Activated CD4-positive, alpha-beta memory T cell treated with anti-CD3 and anti-CD28 coated beads for 36 hours (primary cell): ENCODE measurements around the gene CA11. TPM values are rescaled to one million over a fixed set of nuclear protein-coding genes. Genes with fewer than 3 reads are reported as not detected.

Experiments
- CTCF ChIA-PET: fragments of 350-600 bp; sonication (Branson Sonifier 250); formaldehyde crosslinking; loops from one replicate; lab custom pipeline; 2021; ENCODE audit warnings: antibody characterized with exemption, inconsistent platforms; lab: Charles Lee
- POLR2A ChIA-PET: fragments of 350-600 bp; sonication (Branson Sonifier 250); formaldehyde crosslinking; loops from one replicate; lab custom pipeline; 2021; ENCODE audit warnings: antibody characterized with exemption; lab: Charles Lee
- DNase-seq: peaks from one replicate; pipeline ENCODE4 v3.0.0-alpha.2; 2020
- H3K27ac Mint-ChIP-seq: one replicate; pipeline ENCODE4 v1.8.0; 2021; ENCODE audit warnings: mixed read lengths
- H3K27me3 Mint-ChIP-seq: one replicate; pipeline ENCODE4 v1.8.0; 2021; ENCODE audit warnings: mixed read lengths
- H3K36me3 Mint-ChIP-seq: one replicate; pipeline ENCODE4 v1.8.0; 2021; ENCODE audit warnings: mixed read lengths
- H3K4me1 Mint-ChIP-seq: one replicate; pipeline ENCODE4 v1.8.0; 2021; ENCODE audit warnings: low read depth, mixed read lengths
- H3K4me3 Mint-ChIP-seq: one replicate; pipeline ENCODE4 v1.8.0; 2021; ENCODE audit warnings: mild to moderate bottlenecking, mixed read lengths
- H3K9me3 Mint-ChIP-seq: one replicate; pipeline ENCODE4 v1.8.0; 2021; ENCODE audit warnings: mixed read lengths
- intact Hi-C: fragments of 100-400 bp; cut with micrococcal nuclease; formaldehyde crosslinking; loops from one replicate; pipeline ENCODE4 v1.15.1; 2023
- total RNA-seq, 2 experiments: library from RNA; stranded (reverse); gene quantifications; one replicate each; pipeline ENCODE4 v1.2.3, GENCODE V29; 2021

Gene CA11
- total RNA-seq, 2 experiments from 2014 or later = 12.7 to 15.9 TPM

GRCh38 chr19:48637948-48638830 lies 7.8 kb downstream of the CA11 start:
- Mint-ChIP-seq H3K36me3 (peaks cover 4% of the 10 kb centered on the region), H3K4me1 (peaks cover 41% of the 10 kb centered on the region), H3K27me3 (no peaks in the 10 kb centered on the region), H3K4me3 (peak overlapping the region; percentile 87), H3K9me3 (no peaks in the 10 kb centered on the region), H3K27ac (peak overlapping the region; percentile 98)
- ChIA-PET POLR2A (interaction anchor here (1.2 kb wide), 1 partner anchor 7 kb away, joined by 3 read pairs; no protein-coding TSS in a partner anchor), CTCF (no interaction called here)
- DNase-seq = peak; percentile 87
- intact Hi-C loops = loop anchor here (1.0 to 2.0 kb wide), 2 partner anchors 8 to 1239 kb away; partner anchors contain the start of genes AKT1S1, CA11 and TBC1D17

- ChIA-PET POLR2A (interaction anchor here (1.2 kb wide), 1 partner anchor 8 kb away, joined by 3 read pairs; no protein-coding TSS in a partner anchor), CTCF (no interaction called here)
- intact Hi-C loops = loop anchor here (1.0 kb wide), 1 partner anchor 9 kb away; the partner anchor contains the start of gene CA11
- peak; percentile 99 for DNase-seq
- Mint-ChIP-seq H3K4me1 (peaks cover 47% of the 10 kb centered on the region), H3K27ac (peak overlapping the region; percentile 98), H3K4me3 (peak overlapping the region; percentile 87), H3K9me3 (no peaks in the 10 kb centered on the region), H3K27me3 (no peaks in the 10 kb centered on the region), H3K36me3 (peaks cover 4% of the 10 kb centered on the region)
Observed at GRCh38 chr19:48637449-48637947, 8.5 kb downstream of the CA11 start.

GRCh38 chr19:48636859-48637448 lies 9.0 kb downstream of the CA11 start, which contains the start of gene DBP:
Gene DBP, minus strand, starts transcription at chr19:48637379. Its CDS starts 385 bp downstream, at chr19:48636994.
- peaks cover 49% of the 10 kb centered on the region for H3K4me1 Mint-ChIP-seq
- peaks cover 4% of the 10 kb centered on the region for H3K36me3 Mint-ChIP-seq

GRCh38 chr19:48635966-48636858 lies 9.8 kb downstream of the CA11 start:
- Mint-ChIP-seq H3K4me1 (peaks cover 53% of the 10 kb centered on the region), H3K27ac (peak overlapping the region; percentile 80), H3K27me3 (no peaks in the 10 kb centered on the region), H3K36me3 (peaks cover 7% of the 10 kb centered on the region), H3K9me3 (no peaks in the 10 kb centered on the region), H3K4me3 (peak overlapping the region; percentile 87)
- ChIA-PET POLR2A (interaction anchor here (1.2 kb wide), 1 partner anchor 9 kb away, joined by 3 read pairs; no protein-coding TSS in a partner anchor), CTCF (interaction anchor here (1.0 to 1.1 kb wide), 2 partner anchors 9 to 12 kb away, joined by 3 read pairs; no protein-coding TSS in a partner anchor)
- DNase-seq = peak; percentile 40
- intact Hi-C loops = loop anchor here (2.0 kb wide), 2 partner anchors 303 to 329 kb away; partner anchors contain the start of gene FTL

More at GRCh38 chr19:48636859-48637448, 9.0 kb downstream of the CA11 start, which contains the start of gene DBP:
- Mint-ChIP-seq H3K27ac (peak within 1 kb of the TSS; percentile 98), H3K9me3 (no peaks in the 10 kb centered on the region), H3K4me3 (peak within 1 kb of the TSS; percentile 87), H3K27me3 (no peaks in the 10 kb centered on the region)
- ChIA-PET POLR2A (interaction anchor here (1.2 kb wide), 1 partner anchor 9 kb away, joined by 3 read pairs; no protein-coding TSS in a partner anchor), CTCF (interaction anchor here (1.0 to 1.1 kb wide), 2 partner anchors 8 to 13 kb away, joined by 3 read pairs; no protein-coding TSS in a partner anchor)
- no peak for DNase-seq
- intact Hi-C loops = loop anchor here (1.0 kb wide), 1 partner anchor 9 kb away; the partner anchor contains the start of gene CA11

GRCh38 chr19:48635263-48635965 lies 10.6 kb downstream of the CA11 start:
- Mint-ChIP-seq H3K27ac (peak overlapping the region; percentile 90), H3K4me1 (peaks cover 53% of the 10 kb centered on the region), H3K4me3 (peak overlapping the region; percentile 87), H3K36me3 (peaks cover 7% of the 10 kb centered on the region), H3K27me3 (no peaks in the 10 kb centered on the region), H3K9me3 (no peaks in the 10 kb centered on the region)
- CTCF ChIA-PET = no interaction called here
- intact Hi-C loops = loop anchor here (2.0 kb wide), 2 partner anchors 303 to 329 kb away; partner anchors contain the start of gene FTL
- POLR2A ChIA-PET = interaction anchor here (2.7 kb wide), 1 partner anchor 11 kb away, joined by 8 read pairs; no protein-coding TSS in a partner anchor
- peak; percentile 82 for DNase-seq

GRCh38 chr19:48634424-48635262 lies 11.3 kb downstream of the CA11 start:
- no peaks in the 10 kb centered on the region for H3K9me3 Mint-ChIP-seq
- intact Hi-C loops = loop anchor here (1.0 to 2.0 kb wide), 4 partner anchors 10 to 330 kb away; partner anchors contain the start of genes FTL, RPL18 and SPHK2
- CTCF ChIA-PET = interaction anchor here (1.1 to 2.6 kb wide), 2 partner anchors 11 to 26 kb away, joined by 4 to 12 read pairs; partner anchors contain the start of gene CA11
- peaks cover 8% of the 10 kb centered on the region for H3K36me3 Mint-ChIP-seq
- DNase-seq = peak; percentile 97
- H3K4me3 Mint-ChIP-seq = peak overlapping the region; percentile 72
- H3K27me3 Mint-ChIP-seq = no peaks in the 10 kb centered on the region
- POLR2A ChIA-PET = interaction anchor here (0.6 to 2.7 kb wide), 5 partner anchors 10 to 135 kb away, joined by 3 to 10 read pairs (median 5); partner anchors contain the start of genes CA11, RPL18 and SPHK2
- H3K27ac Mint-ChIP-seq = peak overlapping the region; percentile 90
- H3K4me1 Mint-ChIP-seq = peaks cover 53% of the 10 kb centered on the region

- intact Hi-C loops = loop anchor here (1.0 to 2.0 kb wide), 4 partner anchors 10 to 331 kb away; partner anchors contain the start of genes FTL, RPL18 and SPHK2
- DNase-seq = no peak
- Mint-ChIP-seq H3K4me3 (peak overlapping the region; percentile 72), H3K27me3 (no peaks in the 10 kb centered on the region), H3K36me3 (peaks cover 11% of the 10 kb centered on the region), H3K27ac (peak overlapping the region; percentile 90), H3K4me1 (peaks cover 50% of the 10 kb centered on the region), H3K9me3 (no peaks in the 10 kb centered on the region)
- CTCF ChIA-PET = interaction anchor here (1.1 to 2.6 kb wide), 2 partner anchors 12 to 25 kb away, joined by 4 to 12 read pairs; partner anchors contain the start of gene CA11
- POLR2A ChIA-PET = interaction anchor here (1.5 to 2.7 kb wide), 4 partner anchors 10 to 17 kb away, joined by 3 to 10 read pairs (median 6); partner anchors contain the start of genes CA11, RPL18 and SPHK2
Observed at GRCh38 chr19:48634036-48634342, 12.0 kb downstream of the CA11 start.

GRCh38 chr19:48633148-48634035 lies 12.6 kb downstream of the CA11 start:
- peaks cover 8% of the 10 kb centered on the region for H3K36me3 Mint-ChIP-seq
- CTCF ChIA-PET = interaction anchor here (0.5 to 2.6 kb wide), 3 partner anchors 12 to 205 kb away, joined by 3 to 12 read pairs (median 4); partner anchors contain the start of gene CA11
- H3K4me3 Mint-ChIP-seq = peak overlapping the region; percentile 72
- intact Hi-C loops = loop anchor here (1.0 to 2.0 kb wide), 4 partner anchors 9 to 331 kb away; partner anchors contain the start of genes FTL, RPL18 and SPHK2
- peaks cover 44% of the 10 kb centered on the region for H3K4me1 Mint-ChIP-seq
- H3K27ac Mint-ChIP-seq = peak overlapping the region; percentile 90
- POLR2A ChIA-PET = interaction anchor here (1.5 to 2.7 kb wide), 4 partner anchors 9 to 17 kb away, joined by 3 to 10 read pairs (median 6); partner anchors contain the start of genes CA11, RPL18 and SPHK2
- no peaks in the 10 kb centered on the region for H3K27me3 Mint-ChIP-seq
- no peaks in the 10 kb centered on the region for H3K9me3 Mint-ChIP-seq
- DNase-seq = no peak
